HG03439 (cell line): ENCODE measurements around the gene CRTC3.
A peak's percentile ranks its signal among the peaks of the same experiment; 100 is the strongest.

Experiments used
- ATAC-seq: cut with Tn5 transposase; IDR thresholded peaks from one replicate; pipeline ENCODE4 v1.9.1; 2021; ENCODE audit warnings: mild to moderate bottlenecking, moderate library complexity; ENCODE audit not compliant: unreplicated experiment

The CRTC3 gene

DNA sequence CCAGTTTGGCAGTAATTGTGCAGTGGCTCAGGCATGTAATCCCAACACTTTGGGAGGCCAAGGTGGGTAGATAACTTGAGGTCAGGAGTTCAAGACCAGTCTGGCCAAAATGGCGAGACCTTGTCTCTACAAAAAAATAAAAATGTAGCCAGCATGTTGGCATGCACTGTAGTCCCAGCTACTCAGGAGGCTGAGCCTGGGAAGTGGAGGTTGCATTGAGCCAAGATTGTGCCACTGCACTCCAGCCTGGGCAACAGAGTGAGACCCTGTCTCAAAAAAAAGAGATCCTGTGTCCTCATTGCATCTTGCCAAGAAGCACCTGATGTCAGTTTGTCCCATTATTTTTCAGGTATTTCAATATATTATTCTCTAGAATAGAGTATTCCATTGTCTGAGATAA lies 61.8 kb downstream of the CRTC3 start:
- no peak for ATAC-seq

DNA sequence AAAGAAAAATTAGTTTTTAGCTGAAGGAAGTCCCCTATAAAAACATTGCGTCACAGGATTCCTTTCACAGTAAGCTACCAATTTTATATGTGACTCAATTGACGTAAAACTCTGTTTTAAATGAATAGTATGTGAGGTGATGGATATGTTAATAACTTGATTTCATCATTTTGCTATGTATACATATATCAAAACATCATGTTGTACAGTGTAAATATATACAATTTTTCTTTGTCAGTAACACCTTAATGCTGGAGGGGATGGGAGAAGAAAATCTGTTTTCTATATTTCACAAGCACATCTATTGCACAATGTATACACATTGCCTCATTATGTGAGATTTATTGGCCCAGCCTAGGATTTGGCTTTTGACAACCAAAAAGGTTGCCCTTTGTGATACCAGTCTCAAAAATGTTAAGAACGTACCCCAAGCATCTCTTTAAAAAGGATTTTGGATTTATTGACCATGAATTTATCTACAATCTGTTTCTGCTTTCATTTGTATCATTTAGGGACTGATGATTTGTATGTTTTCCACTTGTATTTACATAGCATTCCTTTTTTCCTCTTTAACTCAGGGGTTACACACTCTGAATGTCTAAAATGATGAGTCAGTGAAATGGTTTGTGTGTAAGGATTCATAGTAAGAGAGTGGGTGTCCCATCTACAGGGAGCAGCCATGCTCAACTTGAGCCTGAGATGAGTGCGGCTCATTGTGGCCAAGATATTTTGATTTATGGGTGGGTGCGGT lies 62.6 kb downstream of the CRTC3 start:
- no peak for ATAC-seq

DNA sequence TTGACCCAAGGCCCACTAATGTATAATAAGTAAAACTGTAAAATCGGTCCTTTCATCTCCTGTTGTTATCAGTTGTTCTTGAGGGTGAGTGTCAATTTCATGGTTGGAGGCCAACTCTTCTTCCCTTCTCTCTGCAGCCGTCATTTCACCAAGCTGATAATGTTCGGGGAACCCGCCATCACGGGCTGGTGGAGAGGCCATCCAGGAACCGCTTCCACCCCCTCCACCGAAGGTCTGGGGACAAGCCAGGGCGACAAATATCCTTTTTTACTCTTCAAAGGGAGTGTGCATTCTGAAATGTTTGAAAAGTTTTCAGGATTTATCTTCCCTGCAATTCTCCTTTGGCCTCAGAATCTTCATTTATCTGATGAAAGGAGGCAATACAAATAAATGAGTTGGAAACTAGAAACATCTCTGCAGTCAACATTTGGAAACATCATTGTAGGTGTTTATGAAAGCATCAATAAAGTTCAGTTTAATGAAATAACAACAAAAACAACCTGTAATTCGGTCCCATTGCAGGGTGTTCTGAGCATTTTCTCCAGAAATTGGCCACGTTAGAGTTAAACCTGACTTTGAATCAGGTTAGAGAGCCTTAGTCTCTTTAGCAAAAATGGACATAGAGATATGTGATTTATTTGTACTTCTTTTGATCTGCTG lies 63.9 kb downstream of the CRTC3 start:
- no peak for ATAC-seq

DNA sequence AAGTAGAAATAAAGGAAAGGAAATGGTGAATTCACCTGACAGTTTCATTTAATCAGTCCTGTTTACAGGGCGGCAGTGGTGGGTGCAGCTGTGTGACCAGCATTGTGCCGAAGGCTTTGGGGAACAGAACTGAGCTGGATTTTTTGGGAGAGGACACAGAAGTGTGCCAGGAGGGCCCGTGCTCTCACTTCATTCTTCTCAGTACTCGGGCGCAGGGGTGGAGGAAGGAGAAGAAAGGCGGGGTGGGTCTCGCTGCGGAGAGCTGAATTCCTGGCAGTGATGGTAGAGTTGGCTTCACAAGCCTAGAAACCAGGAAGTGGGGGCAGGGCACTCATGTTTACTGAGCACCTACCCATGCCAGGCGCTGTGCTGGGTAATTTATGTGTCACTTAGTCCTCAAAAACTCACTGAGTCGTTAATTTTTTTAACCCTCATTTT lies 64.6 kb downstream of the CRTC3 start:
- ATAC-seq = peak; percentile 39

DNA sequence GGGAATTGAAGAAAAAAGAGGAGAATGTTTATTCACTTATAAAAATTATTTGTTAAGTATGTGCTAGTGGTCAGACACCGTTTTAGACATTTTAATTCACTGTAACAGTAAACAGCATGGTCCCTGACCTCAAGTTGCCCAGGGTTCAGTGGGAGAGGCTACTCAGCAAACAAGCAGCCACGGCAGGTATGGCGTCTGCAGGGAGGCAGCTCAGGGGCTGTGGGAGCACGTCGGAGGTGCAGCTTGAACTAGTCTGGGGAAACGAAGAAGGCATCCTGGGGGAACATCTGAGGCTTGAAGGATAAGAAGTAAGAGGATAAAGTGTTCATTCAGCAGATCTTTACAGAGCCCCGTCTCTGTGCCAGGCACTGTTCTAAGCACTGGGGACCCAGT lies 66.0 kb downstream of the CRTC3 start:
- ATAC-seq = no peak

DNA sequence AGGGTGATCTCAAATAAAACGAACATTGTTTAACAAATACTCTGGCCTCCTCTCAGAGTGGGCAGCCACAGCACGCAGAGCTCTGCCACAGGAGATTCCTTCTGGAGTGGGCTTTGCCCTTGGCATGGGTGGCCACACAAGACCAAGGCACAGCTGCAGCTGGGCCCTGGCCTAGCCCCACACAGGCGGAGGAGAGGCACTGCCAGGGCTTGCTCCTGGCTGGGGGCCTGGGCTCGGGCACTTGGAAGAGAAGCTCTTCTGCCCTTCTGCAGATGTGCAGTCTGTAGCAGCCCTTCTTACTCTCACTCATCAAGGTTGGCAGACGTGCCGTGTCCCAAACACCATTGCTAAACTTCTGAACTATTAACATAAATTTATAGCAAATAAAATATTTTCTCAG lies 67.2 kb downstream of the CRTC3 start:
- no peak for ATAC-seq

DNA sequence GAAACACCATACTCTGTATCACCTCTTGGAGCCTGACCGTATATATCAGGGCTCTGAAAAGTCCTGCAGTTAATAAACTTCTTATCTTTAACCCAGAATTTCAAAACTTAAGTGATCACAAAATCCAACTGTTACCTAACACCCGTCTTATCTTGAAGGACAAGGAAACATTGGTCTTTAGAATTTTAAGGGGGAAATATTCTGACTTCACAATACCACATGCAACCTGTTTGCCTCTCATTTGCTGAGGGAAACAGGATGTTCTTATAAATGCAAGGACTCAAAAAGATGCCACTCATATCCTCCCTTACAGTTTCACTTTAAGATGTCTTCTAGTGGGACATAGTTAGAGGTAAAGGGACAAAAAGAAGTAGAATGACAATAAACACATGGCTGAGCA lies 67.9 kb downstream of the CRTC3 start:
- peak; percentile 24 for ATAC-seq

DNA sequence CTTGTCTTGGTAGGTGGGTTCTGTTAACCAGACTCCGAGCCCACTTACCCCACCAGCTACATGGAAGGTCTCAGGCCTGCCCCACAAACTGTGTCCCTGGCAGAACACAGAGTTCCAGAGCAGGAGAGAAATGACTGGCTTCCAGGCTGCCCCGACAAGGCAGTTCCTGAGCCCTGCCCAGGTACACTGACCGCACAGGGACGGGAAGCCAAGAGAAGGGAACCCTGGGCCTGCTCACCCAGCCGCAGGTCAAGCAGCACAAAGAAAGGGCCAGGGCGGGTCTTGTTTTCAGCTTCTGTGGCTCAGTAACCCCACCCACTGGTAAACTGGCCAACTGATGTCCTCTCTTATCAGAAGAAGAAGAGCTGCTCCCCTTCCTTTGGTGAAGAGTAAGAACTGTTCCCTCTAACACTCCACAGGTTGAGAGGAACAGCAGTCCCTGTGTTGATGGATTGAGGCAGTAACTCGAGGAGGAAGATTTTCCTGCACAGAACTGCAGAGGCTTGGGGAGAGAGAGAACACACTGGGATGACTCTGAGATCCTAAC lies 68.4 kb downstream of the CRTC3 start:
- ATAC-seq = peak; percentile 49

DNA sequence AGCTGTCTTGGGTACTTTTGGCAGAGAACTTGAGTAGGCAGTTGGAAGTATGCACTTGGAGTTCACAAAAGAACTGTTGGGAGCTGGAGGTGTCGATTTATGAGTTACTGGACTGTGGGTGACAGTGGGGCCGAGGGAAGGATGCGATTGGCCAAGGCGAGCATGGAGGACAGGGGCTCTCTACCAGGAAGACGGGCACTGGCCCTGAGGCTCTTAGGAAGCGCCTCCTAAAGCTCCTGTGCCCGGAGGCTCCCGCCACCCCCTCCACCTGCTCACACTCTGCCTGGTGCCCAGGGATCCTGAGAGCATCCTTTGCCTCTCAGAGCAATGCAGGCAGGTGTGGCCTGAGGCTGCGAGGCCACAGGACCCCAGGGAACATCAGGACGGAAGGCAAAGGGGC lies 69.0 kb downstream of the CRTC3 start:
- ATAC-seq = no peak

DNA sequence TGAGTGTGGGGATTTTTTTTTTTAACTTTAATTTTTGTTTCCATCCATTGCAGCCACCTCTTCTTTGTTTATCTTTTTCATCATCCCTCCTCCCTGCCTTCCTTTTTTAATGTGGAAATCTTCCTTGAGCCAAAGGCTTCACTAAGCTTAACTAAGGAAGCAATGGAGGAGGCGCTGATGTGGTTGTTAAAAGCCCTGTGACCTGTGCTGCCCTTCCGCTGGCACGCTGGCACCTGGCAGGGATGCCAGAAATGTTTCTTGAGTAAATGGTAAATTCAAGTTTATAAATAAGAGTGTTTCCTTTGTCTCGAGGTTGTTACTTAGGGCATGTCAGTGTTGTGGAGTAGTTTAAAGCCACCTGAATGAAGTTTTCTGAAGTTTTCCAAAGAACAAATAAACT lies 69.4 kb downstream of the CRTC3 start:
- no peak for ATAC-seq

DNA sequence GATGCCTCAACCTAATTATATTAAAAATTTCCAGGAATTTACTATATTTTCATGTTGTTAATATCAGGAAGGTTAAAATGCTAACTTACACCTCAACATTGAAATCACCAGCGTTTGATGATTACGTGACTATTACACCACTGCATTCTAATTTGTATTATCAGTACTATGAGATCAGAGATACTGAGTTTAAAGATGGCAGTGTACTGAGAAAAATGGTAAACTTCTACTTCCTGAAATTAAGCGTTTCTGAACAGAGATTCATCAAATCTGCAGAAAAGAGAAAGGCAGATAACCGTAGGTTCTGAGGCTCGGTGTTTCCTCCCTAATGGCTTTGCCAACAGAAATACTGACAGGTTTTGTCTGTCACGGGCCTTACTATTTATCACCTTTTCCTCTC lies 69.9 kb downstream of the CRTC3 start:
- no peak for ATAC-seq

DNA sequence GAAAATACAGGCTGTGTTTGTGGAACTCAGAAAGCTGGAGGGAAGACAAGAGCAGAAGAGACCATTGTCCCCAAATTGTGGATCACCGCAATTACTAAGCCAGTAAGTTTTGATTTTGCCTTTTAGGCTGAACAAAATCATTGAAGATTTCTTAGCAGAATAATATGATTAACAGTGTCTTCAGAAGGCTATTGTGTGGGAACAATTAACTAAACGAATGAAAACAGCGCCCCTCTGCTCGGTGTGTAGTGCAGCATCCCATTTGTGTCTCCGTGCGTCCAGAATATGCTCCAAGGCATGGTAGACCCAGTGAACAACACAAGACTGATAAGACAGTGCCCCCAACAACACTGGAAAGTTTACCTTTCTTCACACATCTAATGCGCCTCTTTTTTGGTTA lies 71.2 kb downstream of the CRTC3 start:
- ATAC-seq = no peak

DNA sequence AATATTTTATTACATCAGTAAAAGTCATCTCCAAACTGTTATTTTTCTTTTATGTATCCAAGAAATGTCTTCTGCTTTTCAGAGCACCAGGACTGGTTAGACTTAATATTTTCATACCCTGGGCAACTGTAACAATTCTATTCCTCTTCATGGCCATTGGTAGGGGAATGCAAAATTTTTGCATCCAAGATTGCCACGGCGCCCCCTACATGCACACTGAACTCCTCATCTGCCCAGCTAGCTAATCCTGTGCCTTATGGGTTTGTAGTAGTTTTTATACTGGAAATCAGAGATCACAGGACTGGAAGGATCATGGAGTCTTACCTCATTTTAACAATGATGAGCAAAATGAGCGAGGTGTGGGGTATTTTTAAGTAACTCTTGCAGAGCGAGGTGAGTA lies 74.2 kb downstream of the CRTC3 start:
- no peak for ATAC-seq

DNA sequence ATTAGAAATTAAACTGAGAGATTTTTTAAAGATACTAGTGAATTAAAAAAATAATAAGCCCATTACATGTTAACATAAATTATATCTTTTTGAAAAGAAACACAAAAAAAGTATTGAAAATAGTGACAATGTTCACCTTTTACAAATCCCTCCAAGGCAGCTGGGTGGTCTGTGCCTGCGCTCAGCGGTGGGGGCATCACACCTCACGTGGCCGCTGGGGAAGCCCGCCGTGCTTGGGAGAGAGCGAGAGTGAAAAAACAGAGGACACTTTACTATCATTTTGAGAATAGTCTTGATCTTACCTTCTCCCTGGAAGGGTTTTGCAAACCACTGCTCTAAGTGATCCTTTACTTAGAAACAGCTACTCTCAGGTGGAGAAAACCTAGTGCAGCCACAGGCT lies 76.9 kb downstream of the CRTC3 start:
- no peak for ATAC-seq

DNA sequence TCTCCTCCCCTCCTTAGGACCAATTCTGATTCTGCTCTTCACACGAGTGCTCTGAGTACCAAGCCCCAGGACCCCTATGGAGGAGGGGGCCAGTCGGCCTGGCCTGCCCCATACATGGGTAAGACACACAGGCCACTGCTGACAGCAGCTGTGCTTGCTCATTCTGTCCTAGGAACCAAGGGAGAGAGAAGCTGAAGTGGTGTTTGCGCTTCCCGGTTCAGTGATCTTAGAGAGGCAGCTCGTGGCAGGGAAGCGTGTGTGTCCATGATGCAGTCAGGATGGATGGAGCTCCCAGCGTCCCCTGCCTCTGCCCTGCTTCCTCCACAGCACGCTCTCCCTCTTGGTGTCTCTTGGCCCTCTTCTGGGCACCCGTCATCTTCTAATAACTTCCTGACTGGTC lies 77.6 kb downstream of the CRTC3 start:
- no peak for ATAC-seq

DNA sequence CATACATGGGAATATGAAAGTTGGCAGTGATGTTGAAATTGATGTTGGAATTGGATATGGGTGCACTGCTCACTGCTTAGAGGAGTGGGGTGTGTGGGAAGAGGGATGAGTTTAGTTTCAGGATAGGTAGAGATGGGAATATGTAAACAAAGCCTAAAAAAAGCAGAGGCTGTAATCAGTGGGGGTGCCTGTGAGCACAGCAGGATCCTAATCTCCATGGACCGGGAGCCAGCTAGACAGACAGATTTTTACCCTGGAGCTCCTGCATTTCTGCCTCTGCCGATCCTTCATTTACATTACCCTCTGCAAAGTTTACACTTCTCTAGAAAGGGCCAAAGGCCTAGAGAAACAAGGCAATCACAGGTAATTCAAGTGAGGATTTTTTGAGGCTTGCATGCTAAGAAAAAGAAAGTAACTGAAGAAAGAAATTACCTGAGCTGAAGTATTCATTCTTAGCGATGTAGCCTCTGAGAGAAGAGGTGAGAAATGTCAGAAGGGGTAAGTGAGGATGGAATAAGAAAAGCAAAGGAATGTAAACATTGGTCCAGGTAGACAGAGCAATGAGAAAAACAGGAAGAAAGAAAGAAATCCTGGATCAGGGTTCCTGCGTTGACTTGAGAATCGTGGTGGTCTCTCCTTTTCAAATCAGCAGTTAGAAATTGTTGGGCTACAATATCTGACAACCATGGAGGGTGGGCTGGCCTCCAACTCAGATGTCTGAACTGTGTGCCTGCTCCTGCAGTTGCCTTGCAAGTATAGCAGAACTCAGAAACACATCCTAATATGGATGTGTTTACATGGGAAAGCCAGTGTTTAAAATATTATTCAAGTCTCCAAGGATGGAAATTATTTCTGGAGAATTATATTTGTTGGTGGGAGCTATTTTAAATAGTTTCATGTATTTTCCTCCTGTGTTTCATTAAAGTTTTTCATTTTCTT lies 79.8 kb downstream of the CRTC3 start:
- no peak for ATAC-seq

DNA sequence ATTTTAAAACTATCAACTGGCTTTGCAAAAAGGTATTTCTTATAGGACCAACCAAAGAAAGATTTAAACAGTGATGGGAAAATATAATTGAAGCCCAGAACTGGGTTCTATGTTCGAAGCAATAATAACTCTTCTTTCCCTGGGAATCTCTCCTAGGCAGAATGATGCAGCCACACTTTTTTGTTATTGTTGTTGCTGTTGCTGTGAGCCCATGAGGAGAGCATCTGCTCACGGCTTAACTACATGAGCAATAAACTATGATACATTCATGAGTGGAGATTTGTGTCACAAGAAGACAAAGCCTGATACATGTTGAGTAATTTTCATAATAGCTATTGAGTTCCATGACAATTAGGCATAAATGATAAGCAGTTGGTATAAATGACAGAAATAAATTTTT lies 80.5 kb downstream of the CRTC3 start:
- ATAC-seq = no peak

DNA sequence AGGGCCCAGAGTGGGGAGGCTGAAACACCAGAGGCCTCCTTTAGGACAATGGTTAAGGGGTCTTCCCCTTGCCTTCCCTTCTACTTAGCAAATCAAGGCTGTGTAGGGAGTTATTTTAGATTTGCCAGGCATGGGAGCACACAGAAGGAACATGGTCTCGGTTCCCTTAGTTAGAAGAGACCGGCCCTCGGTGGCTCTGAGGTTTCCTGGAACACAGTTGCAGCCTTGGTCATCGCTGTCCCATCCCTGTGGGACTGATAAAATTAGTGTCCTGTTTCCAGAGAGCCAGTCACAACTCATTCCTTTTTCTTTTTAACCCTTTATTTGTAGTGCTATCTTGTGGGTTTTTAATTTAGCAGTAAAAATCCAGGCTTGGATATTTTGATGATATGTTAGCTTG lies 81.4 kb downstream of the CRTC3 start:
- no peak for ATAC-seq

DNA sequence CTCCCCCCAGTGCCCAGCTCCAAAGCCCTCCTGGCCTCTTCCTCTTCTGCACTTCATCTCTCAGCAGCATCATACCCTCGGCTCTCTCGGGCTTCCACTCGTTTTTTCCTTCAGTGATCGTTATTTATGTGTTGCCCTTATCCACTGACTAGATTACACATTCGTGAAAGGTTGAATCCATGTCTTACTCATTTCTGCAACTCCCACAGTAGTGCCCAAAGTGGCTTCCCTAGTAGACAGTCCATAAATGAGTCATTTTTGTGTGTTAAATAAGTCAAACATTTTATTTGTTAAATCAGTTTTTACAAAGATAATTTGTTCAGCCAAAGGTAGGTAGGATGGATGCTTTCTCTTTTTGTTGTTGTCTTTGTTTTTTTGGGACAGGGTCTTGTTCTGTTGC lies 87.4 kb downstream of the CRTC3 start:
- no peak for ATAC-seq

DNA sequence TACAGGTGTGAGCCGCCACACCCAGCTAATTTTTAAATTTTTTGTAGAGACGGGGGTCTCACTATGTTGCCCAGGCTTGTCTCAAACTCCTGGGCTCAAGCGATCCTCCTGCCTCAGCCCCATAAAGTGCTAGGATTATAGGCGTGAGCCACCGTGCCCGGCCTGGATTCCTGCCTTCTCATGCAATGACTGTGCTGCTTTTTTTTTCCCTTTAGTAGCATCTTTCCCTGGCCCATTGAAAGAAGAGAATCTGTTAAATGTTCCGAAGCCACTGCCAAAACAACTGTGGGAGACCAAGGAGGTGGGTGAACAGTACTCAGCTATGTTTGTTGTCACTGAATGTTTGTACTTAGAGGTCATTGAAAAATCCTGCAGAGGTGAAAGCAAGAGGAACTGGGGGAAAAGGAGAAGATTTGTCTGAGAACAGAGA lies 88.0 kb downstream of the CRTC3 start:
- no peak for ATAC-seq
